Suprapubic skin (tissue), 4 donors: ENCODE measurements around the gene PARD3B. TPM values are rescaled to one million over a fixed set of nuclear protein-coding genes. Genes with fewer than 3 reads are reported as not detected.

ENCODE experiments used
- DNase-seq, 2 donors: peaks; one replicate each; pipeline ENCODE4 v3.0.0-alpha.2; 2019; ENCODE audit warnings: low spot score in 2 of 2
- H3K27ac ChIP-seq: fragments of 200-600 bp; sonication (generic); one replicate; pipeline ENCODE4 v1.5.1; 2019
- H3K27me3 ChIP-seq: fragments of 200-600 bp; sonication (generic); one replicate; pipeline ENCODE4 v1.5.1; 2019
- H3K36me3 ChIP-seq: fragments of 200-600 bp; sonication (generic); one replicate; pipeline ENCODE4 v1.5.1; 2019
- H3K4me1 ChIP-seq: fragments of 200-600 bp; sonication (generic); one replicate; pipeline ENCODE4 v1.5.1; 2019
- H3K4me3 ChIP-seq: fragments of 200-600 bp; sonication (generic); one replicate; pipeline ENCODE4 v1.5.1; 2019; ENCODE audit warnings: mild to moderate bottlenecking
- H3K9me3 ChIP-seq: fragments of 200-600 bp; sonication (generic); one replicate; pipeline ENCODE4 v1.5.1; 2019
- EP300 ChIP-seq: sonication (generic); formaldehyde crosslinking; IDR thresholded peaks from one replicate; pipeline ENCODE4 v1.6.1; 2017; ENCODE audit warnings: antibody characterized with exemption
- POLR2A ChIP-seq, 2 donors: fragments of 450-650 bp; IDR thresholded peaks; one replicate each; pipeline ENCODE4 v1.6.1; 2017; ENCODE audit warnings: antibody characterized with exemption in 2 of 2, mild to moderate bottlenecking in 2 of 2, moderate library complexity in 2 of 2
- POLR2AphosphoS5 ChIP-seq, 3 donors: sonication (generic); formaldehyde crosslinking; IDR thresholded peaks; one replicate each; pipeline ENCODE4 v1.6.1; 2017; ENCODE audit warnings: antibody characterized with exemption in 3 of 3
- WGBS: methylation state at CpG from one replicate; pipeline ENCODE4 v1.1.5; 2018; 5-methylcytosine and 5-hydroxymethylcytosine counted together
- total RNA-seq, 4 donors: library from RNA; depleted of rRNA; stranded (reverse); fragments of >200 nt; gene quantifications; one replicate each; pipeline ENCODE4 v1.1.0, GENCODE V29; 2016
- TF ChIP-seq, protein P1 (sequence below), 2 donors: fragments of 200-600 bp in 1 of 2; fragments of 450-650 bp in 1 of 2; sonication (generic) in 1 of 2; IDR thresholded peaks; one replicate each; pipeline ENCODE4 v1.5.1; 2016 to 2019; ENCODE audit warnings: antibody characterized with exemption in 2 of 2, mild to moderate bottlenecking in 1 of 2, moderate library complexity in 1 of 2

Gene PARD3B
- total RNA-seq, 4 donors from 2014 or later = 12.5 to 18.9 (median 15.5) TPM

DNA sequence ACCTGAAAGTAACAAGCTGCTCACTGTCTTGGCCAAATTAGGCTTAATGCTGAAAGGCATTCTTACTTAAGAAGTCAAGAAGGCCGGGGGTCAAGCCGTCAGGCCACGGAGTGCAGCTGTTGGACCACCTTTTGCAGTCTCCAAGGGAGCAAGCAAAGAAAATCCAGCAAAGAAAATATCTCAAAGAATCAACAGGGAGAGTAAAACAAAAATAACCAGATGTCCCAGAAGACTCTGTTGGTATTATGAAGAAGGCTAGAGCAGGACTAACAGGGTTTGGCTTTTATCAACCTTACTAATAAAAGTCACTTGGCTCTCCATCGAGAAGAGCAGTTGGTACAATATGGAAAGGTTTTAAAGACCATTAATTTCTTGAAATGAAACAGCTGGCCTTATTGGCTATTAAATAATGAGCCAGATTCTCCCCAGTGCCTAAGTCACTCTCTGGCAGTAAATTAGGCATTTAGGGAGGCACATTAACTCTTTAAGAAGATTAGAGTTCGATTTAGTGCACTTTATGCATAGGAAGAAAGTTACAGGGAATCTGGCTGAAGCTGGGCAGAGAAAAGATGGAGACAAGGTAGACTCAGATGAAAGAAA is 1026.2 kb downstream of the PARD3B start:
- no peaks in the 10 kb centered on the region for H3K36me3 ChIP-seq
- no peaks in the 10 kb centered on the region for H3K4me1 ChIP-seq
- H3K9me3 ChIP-seq = no peaks in the 10 kb centered on the region
- H3K4me3 ChIP-seq = no peak overlapping the region
- TF ChIP-seq POLR2AphosphoS5 (IDR thresholded peaks at IDR 0.05) = no peak
- TF ChIP-seq EP300 = no peak
- TF ChIP-seq, protein P1, sequence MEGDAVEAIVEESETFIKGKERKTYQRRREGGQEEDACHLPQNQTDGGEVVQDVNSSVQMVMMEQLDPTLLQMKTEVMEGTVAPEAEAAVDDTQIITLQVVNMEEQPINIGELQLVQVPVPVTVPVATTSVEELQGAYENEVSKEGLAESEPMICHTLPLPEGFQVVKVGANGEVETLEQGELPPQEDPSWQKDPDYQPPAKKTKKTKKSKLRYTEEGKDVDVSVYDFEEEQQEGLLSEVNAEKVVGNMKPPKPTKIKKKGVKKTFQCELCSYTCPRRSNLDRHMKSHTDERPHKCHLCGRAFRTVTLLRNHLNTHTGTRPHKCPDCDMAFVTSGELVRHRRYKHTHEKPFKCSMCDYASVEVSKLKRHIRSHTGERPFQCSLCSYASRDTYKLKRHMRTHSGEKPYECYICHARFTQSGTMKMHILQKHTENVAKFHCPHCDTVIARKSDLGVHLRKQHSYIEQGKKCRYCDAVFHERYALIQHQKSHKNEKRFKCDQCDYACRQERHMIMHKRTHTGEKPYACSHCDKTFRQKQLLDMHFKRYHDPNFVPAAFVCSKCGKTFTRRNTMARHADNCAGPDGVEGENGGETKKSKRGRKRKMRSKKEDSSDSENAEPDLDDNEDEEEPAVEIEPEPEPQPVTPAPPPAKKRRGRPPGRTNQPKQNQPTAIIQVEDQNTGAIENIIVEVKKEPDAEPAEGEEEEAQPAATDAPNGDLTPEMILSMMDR (IDR thresholded peaks at IDR 0.05) = no peak
- no peak for TF ChIP-seq POLR2A (IDR thresholded peaks at IDR 0.05)
- no peaks in the 10 kb centered on the region for H3K27me3 ChIP-seq
- 75% methylated on average over 5 of the region's 5 CpGs for WGBS
- DNase-seq = no peak
- no peak overlapping the region for H3K27ac ChIP-seq

DNA sequence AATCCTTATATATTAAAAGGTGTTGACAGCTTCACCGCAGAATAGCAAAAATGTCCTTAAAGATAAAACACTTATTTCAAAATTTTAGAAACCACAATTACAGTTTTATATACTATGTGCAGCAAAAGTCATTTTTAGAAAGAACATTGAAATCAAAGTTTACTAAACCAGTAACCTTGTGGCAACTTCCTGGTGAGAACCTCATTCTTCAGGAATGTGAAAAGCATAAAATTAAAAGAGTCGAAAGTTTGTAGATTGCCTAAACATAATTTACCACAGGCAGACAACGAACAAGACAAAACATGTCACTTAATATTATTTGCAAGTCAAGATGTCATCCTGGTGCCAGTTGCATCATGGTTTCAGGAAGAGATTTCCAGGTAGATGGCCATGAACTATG is 1028.7 kb downstream of the PARD3B start:
- Histone ChIP-seq H3K9me3 (no peaks in the 10 kb centered on the region), H3K4me1 (no peaks in the 10 kb centered on the region), H3K4me3 (no peak overlapping the region), H3K27me3 (no peaks in the 10 kb centered on the region), H3K27ac (no peak overlapping the region), H3K36me3 (no peaks in the 10 kb centered on the region)
- 63% methylated on average over 3 of the region's 3 CpGs for WGBS
- no peak for DNase-seq
- TF ChIP-seq POLR2AphosphoS5 (IDR thresholded peaks at IDR 0.05) (no peak), EP300 (no peak), POLR2A (IDR thresholded peaks at IDR 0.05) (no peak)
- TF ChIP-seq, protein P1 (IDR thresholded peaks at IDR 0.05) = no peak

- H3K36me3 ChIP-seq = no peaks in the 10 kb centered on the region
- no peak overlapping the region for H3K4me3 ChIP-seq
- no peaks in the 10 kb centered on the region for H3K4me1 ChIP-seq
- WGBS = 87% methylated on average over 7 of the region's 7 CpGs
- H3K9me3 ChIP-seq = no peaks in the 10 kb centered on the region
- DNase-seq = no peak
- no peaks in the 10 kb centered on the region for H3K27me3 ChIP-seq
- no peak overlapping the region for H3K27ac ChIP-seq
- TF ChIP-seq EP300 (no peak), POLR2AphosphoS5 (IDR thresholded peaks at IDR 0.05) (no peak), POLR2A (IDR thresholded peaks at IDR 0.05) (no peak)
- TF ChIP-seq, protein P1 (IDR thresholded peaks at IDR 0.05) = no peak
Measured at GRCh38 chr2:205579335-205579734, 1034.1 kb downstream of the PARD3B start.

GRCh38 chr2:205580212-205580987 is 1035.1 kb downstream of the PARD3B start:
- 84% methylated on average over 8 of the region's 8 CpGs for WGBS
- no peak for DNase-seq
- TF ChIP-seq, protein P1 (IDR thresholded peaks at IDR 0.05) = no peak
- no peak for TF ChIP-seq POLR2A (IDR thresholded peaks at IDR 0.05)
- TF ChIP-seq POLR2AphosphoS5 (IDR thresholded peaks at IDR 0.05) = no peak
- no peak for TF ChIP-seq EP300
- H3K4me3 ChIP-seq = no peak overlapping the region
- no peaks in the 10 kb centered on the region for H3K27me3 ChIP-seq
- no peaks in the 10 kb centered on the region for H3K9me3 ChIP-seq
- H3K4me1 ChIP-seq = no peaks in the 10 kb centered on the region
- no peak overlapping the region for H3K27ac ChIP-seq
- H3K36me3 ChIP-seq = no peaks in the 10 kb centered on the region

DNA sequence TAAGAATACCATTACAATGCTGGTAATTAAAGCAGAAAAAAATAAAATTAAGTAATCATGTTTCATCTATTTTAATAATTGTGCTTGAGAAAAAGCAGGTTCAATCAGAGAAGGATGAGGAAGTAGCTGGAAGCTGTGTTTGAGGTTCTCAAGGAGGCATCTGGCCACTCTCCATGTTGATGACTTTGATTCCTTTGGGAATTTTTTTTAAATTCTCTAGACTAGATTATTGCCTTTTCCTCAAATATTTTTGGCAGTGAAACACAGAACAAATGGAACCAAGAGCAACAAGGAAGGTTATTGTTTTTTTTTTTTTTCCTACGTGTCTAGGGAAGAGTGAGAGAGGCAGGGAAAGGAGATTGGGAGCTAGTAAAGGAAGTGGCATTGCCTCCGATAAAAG is 1037.1 kb downstream of the PARD3B start:
- Histone ChIP-seq H3K9me3 (no peaks in the 10 kb centered on the region), H3K4me3 (no peak overlapping the region), H3K4me1 (no peaks in the 10 kb centered on the region), H3K36me3 (no peaks in the 10 kb centered on the region), H3K27ac (no peak overlapping the region), H3K27me3 (no peaks in the 10 kb centered on the region)
- DNase-seq = no peak
- TF ChIP-seq, protein P1 (IDR thresholded peaks at IDR 0.05) = no peak
- TF ChIP-seq EP300 = no peak
- TF ChIP-seq POLR2AphosphoS5 (IDR thresholded peaks at IDR 0.05) = no peak
- no peak for TF ChIP-seq POLR2A (IDR thresholded peaks at IDR 0.05)
- 75% methylated on average over 2 of the region's 2 CpGs for WGBS
